Measurements from ENCODE around the gene TEX19.

The TEX19 gene

GRCh38 chr17:82350182-82351030 lies 8.6 kb upstream of the TEX19 start:
- no peak overlapping the region for H3K4me3 ChIP-seq (ENCODE audit: control insufficient read depth, low read depth, low read length)
- no peak for DNase-seq (ENCODE audit: low read depth)
- peak; percentile 19 for TF ChIP-seq CTCF (IDR thresholded peaks at IDR 0.05; ENCODE audit: control insufficient read depth, insufficient read depth, low read depth, low read length, missing control alignments)

GRCh38 chr17:82351254-82351712 lies 7.8 kb upstream of the TEX19 start:
- no peak for TF ChIP-seq CTCF (IDR thresholded peaks at IDR 0.05; ENCODE audit: control insufficient read depth, insufficient read depth, low read depth, low read length, missing control alignments)
- no peak for DNase-seq (ENCODE audit: low read depth)
- H3K4me3 ChIP-seq (ENCODE audit: control insufficient read depth, low read depth, low read length) = no peak overlapping the region

- peak; percentile 44 for DNase-seq (ENCODE audit: low read depth)
- peak; percentile 95 for TF ChIP-seq CTCF (IDR thresholded peaks at IDR 0.05; ENCODE audit: control insufficient read depth, insufficient read depth, low read depth, low read length, missing control alignments)
- H3K4me3 ChIP-seq (ENCODE audit: control insufficient read depth, low read depth, low read length) = no peak overlapping the region
Observed at GRCh38 chr17:82351713-82352488, 7.1 kb upstream of the TEX19 start.

- DNase-seq (ENCODE audit: low read depth) = no peak
- TF ChIP-seq CTCF (IDR thresholded peaks at IDR 0.05; ENCODE audit: control insufficient read depth, insufficient read depth, low read depth, low read length, missing control alignments) = no peak
- no peak overlapping the region for H3K4me3 ChIP-seq (ENCODE audit: control insufficient read depth, low read depth, low read length)
Observed at GRCh38 chr17:82353484-82353883, 5.6 kb upstream of the TEX19 start.

GRCh38 chr17:82354804-82355308 lies 4.2 kb upstream of the TEX19 start:
- DNase-seq (ENCODE audit: low read depth) = no peak
- H3K4me3 ChIP-seq (ENCODE audit: control insufficient read depth, low read depth, low read length) = no peak overlapping the region
- TF ChIP-seq CTCF (IDR thresholded peaks at IDR 0.05; ENCODE audit: control insufficient read depth, insufficient read depth, low read depth, low read length, missing control alignments) = no peak

- H3K4me3 ChIP-seq (ENCODE audit: control insufficient read depth, low read depth, low read length) = no peak overlapping the region
- TF ChIP-seq CTCF (IDR thresholded peaks at IDR 0.05; ENCODE audit: control insufficient read depth, insufficient read depth, low read depth, low read length, missing control alignments) = no peak
- no peak for DNase-seq (ENCODE audit: low read depth)
Observed at GRCh38 chr17:82355770-82356427, 3.1 kb upstream of the TEX19 start.
